DND-41 (cell line): ENCODE results near the gene LAPTM4A.

Experiments
- ATAC-seq: fragments of 200-7000 bp; cut with Tn5 transposase; 3 replicates; pipeline ENCODE4 v1.9.1; 2021; ENCODE audit warnings: low read depth; ENCODE audit not compliant: insufficient read depth
- DNase-seq: peaks from one replicate; pipeline ENCODE4 v3.0.0-alpha.2; 2020
- H2AFZ ChIP-seq: 2 replicates; pipeline ENCODE4 v1.6.0; 2012; ENCODE audit warnings: low read depth, low read length
- H3K27ac ChIP-seq: 2 replicates; pipeline ENCODE4 v1.5.1; 2012; ENCODE audit warnings: low read length, inconsistent platforms
- H3K27me3 ChIP-seq: fragments of 200-600 bp; sonication (generic); 2 replicates; pipeline ENCODE4 v1.6.0; 2012; ENCODE audit warnings: low read length, mild to moderate bottlenecking, inconsistent platforms; ENCODE audit not compliant: insufficient read depth, poor library complexity
- H3K36me3 ChIP-seq: 2 replicates; pipeline ENCODE4 v1.5.1; 2012; ENCODE audit warnings: low read length, inconsistent platforms; ENCODE audit not compliant: insufficient read depth
- H3K4me1 ChIP-seq: 2 replicates; pipeline ENCODE4 v1.5.1; 2012; ENCODE audit warnings: mild to moderate bottlenecking, low read length; ENCODE audit not compliant: insufficient read depth
- H3K4me2 ChIP-seq: 2 replicates; pipeline ENCODE4 v1.6.0; 2012; ENCODE audit warnings: mild to moderate bottlenecking, moderate library complexity, low read length, inconsistent platforms; ENCODE audit not compliant: insufficient read depth
- H3K4me3 ChIP-seq, 2 experiments: fragments of 200-600 bp in 1 of 2; shearing (Covaris generic) in 1 of 2; 2 replicates each; pipeline ENCODE4 v1.5.1; 2012 to 2016; ENCODE audit warnings: inconsistent platforms in 2 of 2, low read length in 2 of 2, mild to moderate bottlenecking in 2 of 2, low read depth in 1 of 2, moderate library complexity in 1 of 2
- H3K79me2 ChIP-seq: 2 replicates; pipeline ENCODE4 v1.6.0; 2012; ENCODE audit warnings: low read length, inconsistent platforms; ENCODE audit not compliant: insufficient read depth
- H3K9ac ChIP-seq: 2 replicates; pipeline ENCODE4 v1.6.0; 2012; ENCODE audit warnings: low read depth, mild to moderate bottlenecking, inconsistent platforms, low read length, moderate library complexity
- H3K9me3 ChIP-seq: 2 replicates; pipeline ENCODE4 v1.5.1; 2012; ENCODE audit warnings: low read length, moderate library complexity, mild to moderate bottlenecking, inconsistent platforms; ENCODE audit not compliant: insufficient read depth, severe bottlenecking
- H4K20me1 ChIP-seq: 2 replicates; pipeline ENCODE4 v1.6.0; 2012; ENCODE audit warnings: low read length; ENCODE audit not compliant: insufficient read depth
- CTCF ChIP-seq: IDR thresholded peaks from 2 replicates; pipeline ENCODE4 v1.5.1; 2012; ENCODE audit warnings: borderline replicate concordance, low read length, moderate library complexity, mild to moderate bottlenecking; ENCODE audit not compliant: poor library complexity, severe bottlenecking; ENCODE audit errors: extremely low read depth
- EZH2 ChIP-seq: IDR thresholded peaks from 3 replicates; pipeline ENCODE4 v1.6.1; 2012; ENCODE audit warnings: borderline replicate concordance, low read depth, mild to moderate bottlenecking, moderate library complexity, low read length, inconsistent platforms; ENCODE audit not compliant: severe bottlenecking

Gene LAPTM4A

DNA sequence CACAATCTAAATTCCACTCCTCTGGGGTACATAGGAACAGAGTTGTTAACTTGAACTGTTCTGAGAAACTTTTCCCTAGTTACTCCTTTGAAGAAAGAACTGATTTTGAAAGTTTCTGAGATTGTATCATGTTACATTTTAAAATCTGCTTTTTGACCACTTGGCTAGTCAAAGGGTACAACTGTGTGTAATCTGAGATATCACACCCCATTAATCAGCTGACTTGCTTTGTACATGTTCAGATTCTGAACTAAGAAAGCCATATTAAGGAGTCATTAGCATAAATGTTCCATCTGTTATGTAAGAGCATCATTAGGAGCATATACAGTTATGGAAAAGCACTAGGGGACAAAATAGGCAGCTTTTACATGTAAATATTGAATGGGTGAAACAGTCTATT, 57.7 kb downstream of the LAPTM4A start:
- Histone ChIP-seq H3K4me3 (no peak overlapping the region), H3K9me3 (no peaks in the 10 kb centered on the region), H3K36me3 (no peaks in the 10 kb centered on the region), H3K4me1 (no peaks in the 10 kb centered on the region), H3K9ac (no peak overlapping the region), H3K4me2 (no peak overlapping the region), H3K27ac (no peak overlapping the region), H3K79me2 (no peaks in the 10 kb centered on the region), H4K20me1 (no peaks in the 10 kb centered on the region), H2AFZ (no peak overlapping the region), H3K27me3 (peaks cover 6% of the 10 kb centered on the region)
- TF ChIP-seq CTCF: no peak
- TF ChIP-seq EZH2: no peak
- ATAC-seq (no peak), DNase-seq (no peak)

- Histone ChIP-seq H3K27me3 (peaks cover 6% of the 10 kb centered on the region), H2AFZ (no peak overlapping the region), H3K4me2 (no peak overlapping the region), H4K20me1 (no peaks in the 10 kb centered on the region), H3K27ac (no peak overlapping the region), H3K9ac (no peak overlapping the region), H3K4me3 (no peak overlapping the region), H3K36me3 (no peaks in the 10 kb centered on the region), H3K9me3 (no peaks in the 10 kb centered on the region), H3K4me1 (no peaks in the 10 kb centered on the region), H3K79me2 (no peaks in the 10 kb centered on the region)
- no peak for TF ChIP-seq CTCF
- no peak for TF ChIP-seq EZH2
- DNase-seq: no peak
- ATAC-seq: no peak
These were observed 59.5 kb downstream of the LAPTM4A start for GRCh38 chr2:19991895-19992294.

- Histone ChIP-seq H3K4me3 (no peak overlapping the region), H3K27me3 (peaks cover 6% of the 10 kb centered on the region), H3K9me3 (no peaks in the 10 kb centered on the region), H3K9ac (no peak overlapping the region), H3K27ac (no peak overlapping the region), H2AFZ (no peak overlapping the region), H3K4me2 (no peak overlapping the region), H3K4me1 (no peaks in the 10 kb centered on the region), H3K79me2 (no peaks in the 10 kb centered on the region), H3K36me3 (no peaks in the 10 kb centered on the region), H4K20me1 (no peaks in the 10 kb centered on the region)
- ATAC-seq (no peak), DNase-seq (no peak)
- TF ChIP-seq CTCF (no peak), EZH2 (no peak)
These were observed 61.1 kb downstream of the LAPTM4A start for GRCh38 chr2:19990416-19990728.
